Heart left ventricle (tissue), 16 donors: Measurements from ENCODE around the gene SLC23A2. TPM values are rescaled to one million over a fixed set of nuclear protein-coding genes. Genes with fewer than 3 reads are reported as not detected.

Experiments
- ATAC-seq, 4 donors: fragments of 200-7000 bp; cut with Tn5 transposase; one replicate each; pipeline ENCODE4 v1.9.1; 2020 to 2022; ENCODE audit warnings: moderate library complexity in 4 of 4, mild to moderate bottlenecking in 3 of 4, moderate number of reproducible peaks in 1 of 4
- DNase-seq, 5 donors: peaks; one replicate each; pipeline ENCODE4 v3.0.0-alpha.2; 2020
- H3K27ac ChIP-seq, 12 donors: fragments of 200-600 bp; sonication (generic) in 4 of 12; one replicate each; pipeline versions ENCODE4 v1.5.0 to v1.8.0; 2016 to 2022; ENCODE audit warnings: mild to moderate bottlenecking in 2 of 12
- H3K27me3 ChIP-seq, 9 donors: fragments of 200-600 bp; sonication (generic) in 2 of 9; one replicate each; pipeline versions ENCODE4 v1.5.1 to v1.8.0; 2016 to 2022; ENCODE audit warnings: mild to moderate bottlenecking in 3 of 9
- H3K36me3 ChIP-seq, 9 donors: fragments of 200-600 bp; sonication (generic) in 2 of 9; one replicate each; pipeline versions ENCODE4 v1.5.0 to v1.8.0; 2018 to 2022; ENCODE audit warnings: mild to moderate bottlenecking in 2 of 9
- H3K4me1 ChIP-seq, 12 donors: fragments of 200-600 bp; sonication (generic) in 4 of 12; one replicate each; pipeline versions ENCODE4 v1.5.0 to v1.8.0; 2016 to 2022; ENCODE audit warnings: mild to moderate bottlenecking in 3 of 12
- H3K4me3 ChIP-seq, 12 donors: fragments of 200-600 bp; sonication (generic) in 4 of 12; one replicate each; pipeline versions ENCODE4 v1.5.0 to v1.8.0; 2017 to 2022; ENCODE audit warnings: mild to moderate bottlenecking in 9 of 12, moderate library complexity in 4 of 12
- H3K9me3 ChIP-seq, 12 donors: fragments of 200-600 bp; sonication (generic) in 4 of 12; one replicate each; pipeline versions ENCODE4 v1.5.0 to v1.8.0; 2016 to 2022; ENCODE audit warnings: mild to moderate bottlenecking in 1 of 12
- CTCF ChIP-seq, 12 donors: fragments of 200-600 bp; sonication (generic) in 4 of 12; IDR thresholded peaks; one replicate each; pipeline versions ENCODE4 v1.5.0 to v1.8.0; 2018 to 2022; ENCODE audit warnings: antibody characterized with exemption in 12 of 12, mild to moderate bottlenecking in 5 of 12
- POLR2A ChIP-seq, 2 donors: fragments of 450-650 bp; IDR thresholded peaks; one replicate each; pipeline ENCODE4 v1.6.1; 2017; ENCODE audit warnings: antibody characterized with exemption in 2 of 2, mild to moderate bottlenecking in 2 of 2, moderate library complexity in 2 of 2
- WGBS, 4 donors: extraction: QIAGEN DNeasy Blood & Tissue Kit in 2 of 4; methylation state at CpG; one replicate each; pipeline versions ENCODE4 v1.1.5 to v1.1.7; 2013 to 2018; 5-methylcytosine and 5-hydroxymethylcytosine counted together
- intact Hi-C, 10 donors: fragments of 100-400 bp; cut with DNase I; formaldehyde crosslinking; loops; one replicate each; pipeline versions ENCODE4 v1.11.1 to v1.14.2; 2022
- polyA plus RNA-seq, 2 donors: library from polyadenylated mRNA; stranded (reverse); fragments of 200-250 nt; gene quantifications; one replicate each; pipeline ENCODE4 v1.2.3, GENCODE V29; 2013
- total RNA-seq, 9 donors: library from RNA; depleted of rRNA in 2 of 9; stranded (reverse); fragments of >200 nt in 2 of 9; fragmentation: NEBNext Ultra II Directional in 3 of 9; extraction: Animal tissue kit (Norgen Biotek cat#: 25700) in 3 of 9; gene quantifications; one replicate each; pipeline versions ENCODE4 v1.1.0 to v1.2.4, GENCODE V29; 2016 to 2023
- donor health status: ischemic (EF 13 %, LVEDD 7.1; RV severe dilation, severe dysfunction).
- donor health status: healthy with polysubstance abuse.
- donor health status: DM: no; HTN: yes; CAD: no.
- donor health status: DM: no; HTN: no; CAD: no.
- donor health status: ischemic (EF 25% LVEDD 6.9; RV normal size, moderate dysfunction).
- donor health status: ischemic (EF 25% LVEDD 5.7; RV mildly dilated, moderate dysfunction).
- donor health status: healthy.
- donor health status: DM: yes; HTN: yes; CAD: no.
- donor health status: ischemic (EF 35%, LVEDD 5.7; RV mildly dilated, moderate dysfunction).
- donor health status: nonischemic (EF 11% LVEDD 7.7; RV severe dilation, severe dysfunction).
- donor health status: DM: yes; HTN: yes; CAD: no.
- donor health status: PGD.
- donor health status: ischemic (EF 29% LVEDD 5.4; RV normal size, mild dysfunction).
- donor health status: nonischemic (EF 23%, LVEDD 6.1; RV moderate dilation, normal function).

The SLC23A2 gene
- total and polyA plus RNA-seq, 11 donors, result 3.0 to 18.7 (median 8.1) TPM

DNA sequence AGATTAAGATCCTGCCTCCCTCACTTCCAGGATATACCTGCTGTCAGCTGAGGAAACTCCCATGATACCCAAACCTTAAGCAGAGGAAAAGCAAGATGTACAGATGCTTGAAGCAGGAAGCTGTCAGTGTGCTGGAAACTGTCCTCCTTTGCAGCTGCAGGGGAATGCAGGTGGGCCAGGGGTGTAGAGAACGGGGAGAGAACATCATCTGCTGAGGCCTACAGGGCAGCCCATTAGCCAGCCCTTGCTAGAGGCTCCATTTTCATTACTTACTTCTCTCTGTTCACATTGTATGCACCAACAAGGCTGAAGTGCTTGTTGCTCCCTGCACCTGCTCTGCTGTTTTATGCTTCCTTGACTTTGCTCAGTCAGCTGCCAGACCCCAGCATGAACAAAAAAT is 160.5 kb downstream of the SLC23A2 start:
- no peaks in the 10 kb centered on the region for H3K27me3 ChIP-seq
- no peak overlapping the region for H3K4me3 ChIP-seq
- TF ChIP-seq POLR2A (IDR thresholded peaks at IDR 0.05) (no peak), CTCF (IDR thresholded peaks at IDR 0.05) (no peak)
- no peak overlapping the region for H3K27ac ChIP-seq
- DNase-seq (peak in 1 of 5 donors; percentile 7), ATAC-seq (no peak)
- peaks cover 0 to 7% (median 0%) of the 10 kb centered on the region in 12 donors for H3K9me3 ChIP-seq
- WGBS, 4 donors, result 60 to 70% (median 65%) methylated on average over 1 of the region's 1 CpG
- no peaks in the 10 kb centered on the region for H3K36me3 ChIP-seq
- intact Hi-C loops, result no loop called here
- H3K4me1 ChIP-seq, result peaks cover 0 to 18% (median 2%) of the 10 kb centered on the region in 12 donors

DNA sequence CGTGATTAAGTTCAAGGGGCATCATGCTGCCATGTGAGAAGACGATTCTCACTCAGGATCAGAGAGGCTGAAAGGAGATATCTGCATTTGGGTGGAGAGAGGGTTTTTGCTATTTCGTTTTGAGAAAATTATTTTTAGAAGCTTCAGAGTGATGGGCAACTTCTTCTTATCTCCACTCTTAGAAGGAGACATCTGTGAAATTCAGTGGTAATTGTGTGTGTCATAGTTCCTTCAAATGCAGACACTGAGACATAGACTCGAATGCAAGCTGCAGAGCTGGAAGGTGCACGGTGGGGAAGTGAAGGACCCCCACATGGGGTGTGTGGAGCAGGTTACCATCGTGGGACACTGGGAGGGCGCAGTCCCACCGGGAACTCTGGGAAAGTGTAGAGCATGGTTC is 162.8 kb downstream of the SLC23A2 start:
- TF ChIP-seq CTCF (IDR thresholded peaks at IDR 0.05) (no peak), POLR2A (IDR thresholded peaks at IDR 0.05) (no peak)
- Histone ChIP-seq H3K4me1 (peaks cover 0 to 26% (median 0%) of the 10 kb centered on the region in 12 donors), H3K4me3 (no peak overlapping the region), H3K36me3 (no peaks in the 10 kb centered on the region), H3K9me3 (peaks cover 0 to 7% (median 0%) of the 10 kb centered on the region in 12 donors), H3K27me3 (no peaks in the 10 kb centered on the region), H3K27ac (no peak overlapping the region)
- DNase-seq, result no peak
- ATAC-seq, result no peak
- WGBS, 4 donors, result 65 to 70% (median 67%) methylated on average over 8 of the region's 8 CpGs
- intact Hi-C loops, result no loop called here

- intact Hi-C loops, result no loop called here
- WGBS, 4 donors, result 63 to 82% (median 76%) methylated on average over 2 of the region's 2 CpGs
- TF ChIP-seq CTCF (IDR thresholded peaks at IDR 0.05), result no peak
- TF ChIP-seq POLR2A (IDR thresholded peaks at IDR 0.05), result no peak
- DNase-seq, result no peak
- peaks cover 0 to 7% (median 0%) of the 10 kb centered on the region in 12 donors for H3K9me3 ChIP-seq
- H3K27me3 ChIP-seq, result no peaks in the 10 kb centered on the region
- no peak overlapping the region for H3K27ac ChIP-seq
- H3K4me1 ChIP-seq, result peaks cover 0 to 26% (median 0%) of the 10 kb centered on the region in 12 donors
- no peaks in the 10 kb centered on the region for H3K36me3 ChIP-seq
- no peak for ATAC-seq
- H3K4me3 ChIP-seq, result no peak overlapping the region
Observed at GRCh38 chr20:4837760-4838159, 163.6 kb downstream of the SLC23A2 start.

GRCh38 chr20:4836935-4837334 is 164.4 kb downstream of the SLC23A2 start:
- WGBS, 4 donors, result 67 to 80% (median 70%) methylated on average over 4 of the region's 4 CpGs
- Histone ChIP-seq H3K4me3 (no peak overlapping the region), H3K9me3 (peaks cover 0 to 7% (median 0%) of the 10 kb centered on the region in 12 donors), H3K27me3 (no peaks in the 10 kb centered on the region), H3K4me1 (peaks cover 0 to 26% (median 0%) of the 10 kb centered on the region in 12 donors), H3K27ac (no peak overlapping the region), H3K36me3 (no peaks in the 10 kb centered on the region)
- DNase-seq, result peak in 1 of 5 donors; percentile 38
- peak in 2 of 4 donors; percentile 41 to 61 for ATAC-seq
- intact Hi-C loops, result no loop called here
- TF ChIP-seq CTCF (IDR thresholded peaks at IDR 0.05), result no peak
- no peak for TF ChIP-seq POLR2A (IDR thresholded peaks at IDR 0.05)
